ENCODE data around the gene RND3.
A peak's percentile ranks its signal among the peaks of the same experiment; 100 is the strongest.

Gene RND3

DNA sequence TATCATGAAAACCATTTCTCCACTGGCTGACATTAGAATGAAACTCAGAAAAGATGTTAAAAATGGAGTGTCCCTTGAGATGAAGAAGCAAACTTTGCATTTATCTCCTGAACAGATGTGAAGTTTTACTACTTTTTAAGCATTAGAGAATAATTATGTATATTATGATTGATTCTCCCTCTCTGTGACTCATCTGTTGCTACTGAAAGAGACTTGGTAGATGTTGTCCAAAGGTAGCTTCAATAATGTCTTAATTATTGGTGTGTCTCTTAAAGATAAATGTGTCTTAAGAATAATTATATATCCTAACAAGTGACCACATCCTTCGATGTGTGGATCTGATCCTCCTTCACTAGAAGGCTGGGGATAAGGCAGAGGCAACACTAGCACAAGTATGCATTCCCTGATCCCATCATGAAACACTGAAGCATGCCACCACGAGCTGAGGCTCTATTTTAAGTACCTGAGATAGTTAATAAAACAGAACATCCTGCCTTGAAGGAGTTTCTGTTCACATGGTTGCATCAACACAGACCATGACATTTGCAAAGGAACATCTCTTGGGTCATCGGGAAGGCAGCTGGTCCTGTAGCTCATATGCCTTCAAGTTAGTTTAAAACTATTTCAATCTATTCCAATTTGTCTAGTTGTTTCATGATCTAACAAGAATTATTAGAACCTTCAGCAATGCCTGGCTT is 15.5 kb downstream of the RND3 start:
- in situ Hi-C loops (cut with HindIII; ENCODE audit: low sequenced_read_pairs): no loop called here
- no peak for TF ChIP-seq CTCF (IDR thresholded peaks at IDR 0.05; ENCODE audit: low read depth, low read length, missing control alignments)
- no peak for DNase-seq (ENCODE audit: low read depth)
- no peak overlapping the region for H3K4me3 ChIP-seq (ENCODE audit: low read depth, low read length)

DNA sequence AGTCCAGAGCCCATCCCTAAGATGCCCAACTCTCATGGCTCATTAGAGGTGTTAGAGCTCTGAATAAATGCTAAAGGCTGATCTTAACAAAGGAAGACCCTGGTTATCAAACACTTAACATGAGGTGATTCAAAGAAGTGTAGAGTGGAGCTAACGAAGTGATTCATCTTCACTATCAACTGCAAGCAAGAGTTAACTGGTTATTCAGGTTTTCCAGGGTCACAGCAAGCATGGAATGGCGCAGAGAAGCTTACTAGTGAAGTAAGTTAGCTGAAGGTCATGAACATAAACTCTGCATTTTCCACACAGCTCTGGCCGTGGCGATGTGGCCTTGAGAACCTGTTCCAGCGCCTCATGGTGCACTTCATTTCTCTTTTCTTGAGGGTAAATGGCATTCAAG is 17.0 kb downstream of the RND3 start:
- TF ChIP-seq CTCF (IDR thresholded peaks at IDR 0.05; ENCODE audit: low read depth, low read length, missing control alignments): no peak
- in situ Hi-C loops (cut with HindIII; ENCODE audit: low sequenced_read_pairs): no loop called here
- H3K4me3 ChIP-seq (ENCODE audit: low read depth, low read length): no peak overlapping the region
- no peak for DNase-seq (ENCODE audit: low read depth)

GRCh38 chr2:150469706-150470274 is 17.7 kb downstream of the RND3 start:
- in situ Hi-C loops (cut with HindIII; ENCODE audit: low sequenced_read_pairs): no loop called here
- H3K4me3 ChIP-seq (ENCODE audit: low read depth, low read length): no peak overlapping the region
- no peak for DNase-seq (ENCODE audit: low read depth)

DNA sequence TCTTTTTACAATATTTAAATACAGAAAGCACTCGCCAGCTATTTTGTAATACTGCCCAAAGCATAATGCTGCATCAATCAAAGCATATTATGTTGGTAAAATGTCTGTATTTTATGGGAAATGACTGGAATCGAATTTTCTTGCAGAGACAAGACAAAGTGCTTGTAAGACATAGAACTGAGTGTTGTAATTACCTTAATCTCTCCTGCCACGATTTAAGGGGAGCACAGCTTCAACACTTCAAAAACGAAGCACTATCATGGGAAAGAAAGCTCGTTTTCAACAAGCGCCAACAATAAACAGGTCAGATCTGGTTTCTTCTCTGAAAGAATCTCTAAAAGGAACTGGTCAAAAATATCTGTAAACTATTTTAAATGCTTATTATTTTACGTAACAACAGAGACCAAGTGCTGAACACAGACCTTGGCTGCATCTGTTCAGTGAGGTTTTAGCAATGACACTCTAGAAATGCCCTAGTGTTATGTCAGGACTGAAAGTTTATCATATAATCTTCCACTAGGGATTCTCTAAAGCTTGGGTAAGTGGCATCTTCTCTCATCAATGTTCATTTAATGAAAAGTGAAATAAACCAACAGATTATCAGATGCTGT is 19.0 kb downstream of the RND3 start:
- no peak for TF ChIP-seq CTCF (IDR thresholded peaks at IDR 0.05; ENCODE audit: low read depth, low read length, missing control alignments)
- H3K4me3 ChIP-seq (ENCODE audit: low read depth, low read length): no peak overlapping the region
- DNase-seq (ENCODE audit: low read depth): no peak
- in situ Hi-C loops (cut with HindIII; ENCODE audit: low sequenced_read_pairs): no loop called here

More at GRCh38 chr2:150469706-150470274, 17.7 kb downstream of the RND3 start:
- no peak for TF ChIP-seq CTCF (IDR thresholded peaks at IDR 0.05; ENCODE audit: low read depth, low read length, missing control alignments)

DNA sequence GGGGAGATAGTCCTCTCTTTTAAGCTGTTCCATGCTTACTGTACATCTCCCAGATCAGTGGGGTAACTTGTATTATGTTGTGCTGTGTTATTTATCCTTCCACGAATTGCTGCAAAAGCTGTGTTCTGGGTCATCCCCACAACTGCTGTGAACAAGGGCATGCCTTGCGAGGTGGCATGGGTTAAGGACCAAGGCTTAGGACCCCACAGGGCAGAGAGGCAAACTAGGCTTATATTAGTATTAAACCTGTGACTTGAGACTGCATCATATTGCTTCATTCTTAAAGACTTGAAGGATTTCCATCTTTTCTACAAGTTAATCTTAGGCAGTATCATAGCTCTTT is 19.9 kb downstream of the RND3 start:
- in situ Hi-C loops (cut with HindIII; ENCODE audit: low sequenced_read_pairs): no loop called here
- no peak overlapping the region for H3K4me3 ChIP-seq (ENCODE audit: low read depth, low read length)
- TF ChIP-seq CTCF (IDR thresholded peaks at IDR 0.05; ENCODE audit: low read depth, low read length, missing control alignments): no peak

GRCh38 chr2:150466741-150467620 is 20.5 kb downstream of the RND3 start:
- TF ChIP-seq CTCF (IDR thresholded peaks at IDR 0.05; ENCODE audit: low read depth, low read length, missing control alignments): no peak
- no peak overlapping the region for H3K4me3 ChIP-seq (ENCODE audit: low read depth, low read length)
- DNase-seq (ENCODE audit: low read depth): peak; percentile 73
- in situ Hi-C loops (cut with HindIII; ENCODE audit: low sequenced_read_pairs): no loop called here

More for the DNA sequence above, 19.9 kb downstream of the RND3 start:
- DNase-seq (ENCODE audit: low read depth): no peak

All from astrocyte of the cerebellum (primary cell).